ENCODE data around the gene PIK3CG. TPM values are rescaled to one million over a fixed set of nuclear protein-coding genes. Genes with fewer than 3 reads are reported as not detected.

Gene PIK3CG
- total RNA-seq = 10 to 100 TPM; 27.8 to 33.7 (median 28.4) TPM
- total RNA-seq (2013) = 41.6 TPM
- total RNA-seq = 22.4 to 175 (median 79.1) reads per million in 29 experiments

- DNase-seq (peak in 20 of 35 experiments; percentile 5 to 77 (median 20)), ATAC-seq (replicated peaks in 1 of 4) (peak; percentile 92 to 97 (median 96))
- H3K27me3 ChIP-seq (replicated peaks in 1 of 2; ENCODE audit: control insufficient read depth in 2 of 2, extremely low read depth in 1 of 2, insufficient read depth in 2 of 2, low read length in 1 of 2) = no peaks in the 10 kb centered on the region
- peaks cover 79 to 83% (median 81%) of the 10 kb centered on the region in 3 donors for H3K4me1 Mint-ChIP-seq
- WGBS (ENCODE audit: insufficient coverage) = 3% methylated on average over 5 of the region's 13 CpGs
- no peaks in the 10 kb centered on the region for H3K9me3 Mint-ChIP-seq
- CTCF ChIA-PET = interaction anchor here in 1 of 2 donors (0.5 to 1.2 kb wide), 3 partner anchors 9 to 303 kb away, joined by 3 to 5 read pairs (median 4); partner anchors contain the start of gene HBP1
- H3K27me3 Mint-ChIP-seq = no peaks in the 10 kb centered on the region
- no peaks in the 10 kb centered on the region for H3K9me3 ChIP-seq
- H3K27ac ChIP-seq (ENCODE audit: low read length) = peak within 1 kb of the TSS; percentile 85
- H3K4me3 ChIP-seq (ENCODE audit: control insufficient read depth in 1 of 2, extremely low read depth in 1 of 2, low read length in 1 of 2) = peak within 1 kb of the TSS; percentile 59 to 88
- POLR2A ChIA-PET = interaction anchor here (0.6 to 1.2 kb wide), 6 partner anchors 16 to 1704 kb away, joined by 3 to 6 read pairs (median 3); partner anchors contain the start of gene HBP1 (in 1 of the 2)
- peak within 1 kb of the TSS; percentile 91 to 92 for H3K27ac Mint-ChIP-seq
- H3K36me3 Mint-ChIP-seq = peaks cover 36% of the 10 kb centered on the region
- H3K4me1 ChIP-seq (ENCODE audit: control insufficient read depth in 1 of 2, extremely low read depth in 1 of 2, insufficient read depth in 2 of 2, low read length in 2 of 2) = peaks cover 24 to 41% of the 10 kb centered on the region in 2 experiments
- peak within 1 kb of the TSS; percentile 90 to 91 (median 90) for H3K4me3 Mint-ChIP-seq
- H3K36me3 ChIP-seq (ENCODE audit: control insufficient read depth in 2 of 2, extremely low read depth in 1 of 2, insufficient read depth in 1 of 2, low read length in 1 of 2) = peaks cover 6 to 22% of the 10 kb centered on the region in 2 donors
Measured at GRCh38 chr7:106865130-106866041, at the start of gene PIK3CG. Gene PIK3CG (plus strand): TSS chr7:106865282. CDS start chr7:106867562, 2,280 bp downstream.

DNA sequence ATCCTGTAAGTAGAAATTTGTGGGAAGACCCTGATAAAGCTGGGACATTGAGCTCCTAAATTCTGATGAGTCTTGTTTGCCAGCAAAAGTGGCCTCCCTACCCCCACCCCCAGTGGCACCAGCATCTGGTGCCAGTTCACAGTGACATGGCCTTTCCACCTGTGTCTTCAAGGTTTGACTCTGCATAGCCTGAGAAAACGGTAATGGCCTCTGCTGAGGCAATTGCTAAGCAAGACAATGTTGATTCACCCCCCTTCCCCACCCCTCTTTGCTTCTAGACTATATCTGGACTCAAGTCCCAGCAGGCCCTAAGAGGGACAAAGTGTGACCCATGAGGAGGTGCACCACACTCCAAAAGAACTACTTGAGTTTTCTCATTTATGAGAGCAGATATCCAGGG is 48.0 kb upstream of the PIK3CG start:
- peaks cover 1 to 4% (median 2%) of the 10 kb centered on the region in 3 donors for H3K4me1 Mint-ChIP-seq

GRCh38 chr7:106818736-106819135 is 46.3 kb upstream of the PIK3CG start:
- no peaks in the 10 kb centered on the region for H3K36me3 ChIP-seq (ENCODE audit: control insufficient read depth in 2 of 2, extremely low read depth in 1 of 2, insufficient read depth in 1 of 2, low read length in 1 of 2)
- H3K4me3 Mint-ChIP-seq = no peak overlapping the region
- POLR2A ChIA-PET = no interaction called here
- H3K27me3 Mint-ChIP-seq = no peaks in the 10 kb centered on the region
- no peaks in the 10 kb centered on the region for H3K4me1 Mint-ChIP-seq
- H3K27me3 ChIP-seq (replicated peaks in 1 of 2; ENCODE audit: control insufficient read depth in 2 of 2, extremely low read depth in 1 of 2, insufficient read depth in 2 of 2, low read length in 1 of 2) = no peaks in the 10 kb centered on the region
- no peak overlapping the region for H3K27ac Mint-ChIP-seq
- H3K4me3 ChIP-seq (ENCODE audit: control insufficient read depth in 1 of 2, extremely low read depth in 1 of 2, low read length in 1 of 2) = no peak overlapping the region
- no peaks in the 10 kb centered on the region for H3K9me3 ChIP-seq
- H3K4me1 ChIP-seq (ENCODE audit: control insufficient read depth in 1 of 2, extremely low read depth in 1 of 2, insufficient read depth in 2 of 2, low read length in 2 of 2) = no peaks in the 10 kb centered on the region
- H3K27ac ChIP-seq (ENCODE audit: low read length) = no peak overlapping the region
- no peak for ATAC-seq (replicated peaks in 1 of 4)
- DNase-seq = no peak
- no CpG with 5 or more reads among the region's 1 CpG for WGBS (ENCODE audit: insufficient coverage)
- CTCF ChIA-PET = interaction anchor here in 1 of 2 donors (1.0 kb wide), 1 partner anchor 88 kb away, joined by 3 read pairs; no protein-coding TSS in a partner anchor
- H3K9me3 Mint-ChIP-seq = no peaks in the 10 kb centered on the region
- H3K36me3 Mint-ChIP-seq = no peaks in the 10 kb centered on the region

More for the DNA sequence above, 48.0 kb upstream of the PIK3CG start:
- peaks cover 0 to 2% of the 10 kb centered on the region in 2 experiments for H3K4me1 ChIP-seq (ENCODE audit: control insufficient read depth in 1 of 2, extremely low read depth in 1 of 2, insufficient read depth in 2 of 2, low read length in 2 of 2)
- Mint-ChIP-seq H3K27ac (no peak overlapping the region), H3K4me3 (no peak overlapping the region), H3K9me3 (no peaks in the 10 kb centered on the region), H3K36me3 (no peaks in the 10 kb centered on the region), H3K27me3 (no peaks in the 10 kb centered on the region)
- ATAC-seq (replicated peaks in 1 of 4) (no peak), DNase-seq (no peak)
- WGBS (ENCODE audit: insufficient coverage) = 75% methylated on average over 1 of the region's 1 CpG
- no peak overlapping the region for H3K27ac ChIP-seq (ENCODE audit: low read length)
- ChIA-PET POLR2A (no interaction called here), CTCF (interaction anchor here in 1 of 2 donors (1.2 kb wide), 1 partner anchor 24 kb away, joined by 3 read pairs; no protein-coding TSS in a partner anchor)
- H3K4me3 ChIP-seq (ENCODE audit: control insufficient read depth in 1 of 2, extremely low read depth in 1 of 2, low read length in 1 of 2) = no peak overlapping the region
- H3K9me3 ChIP-seq = no peaks in the 10 kb centered on the region
- peaks cover 0 to 1% of the 10 kb centered on the region in 2 experiments for H3K27me3 ChIP-seq (replicated peaks in 1 of 2; ENCODE audit: control insufficient read depth in 2 of 2, extremely low read depth in 1 of 2, insufficient read depth in 2 of 2, low read length in 1 of 2)
- no peaks in the 10 kb centered on the region for H3K36me3 ChIP-seq (ENCODE audit: control insufficient read depth in 2 of 2, extremely low read depth in 1 of 2, insufficient read depth in 1 of 2, low read length in 1 of 2)

GRCh38 chr7:106819546-106819945 is 45.5 kb upstream of the PIK3CG start:
- Histone ChIP-seq H3K4me1 (ENCODE audit: control insufficient read depth in 1 of 2, extremely low read depth in 1 of 2, insufficient read depth in 2 of 2, low read length in 2 of 2) (no peaks in the 10 kb centered on the region), H3K27ac (ENCODE audit: low read length) (no peak overlapping the region), H3K36me3 (ENCODE audit: control insufficient read depth in 2 of 2, extremely low read depth in 1 of 2, insufficient read depth in 1 of 2, low read length in 1 of 2) (no peaks in the 10 kb centered on the region), H3K27me3 (replicated peaks in 1 of 2; ENCODE audit: control insufficient read depth in 2 of 2, extremely low read depth in 1 of 2, insufficient read depth in 2 of 2, low read length in 1 of 2) (no peaks in the 10 kb centered on the region), H3K9me3 (no peaks in the 10 kb centered on the region), H3K4me3 (ENCODE audit: control insufficient read depth in 1 of 2, extremely low read depth in 1 of 2, low read length in 1 of 2) (no peak overlapping the region)
- Mint-ChIP-seq H3K4me1 (no peaks in the 10 kb centered on the region), H3K9me3 (no peaks in the 10 kb centered on the region), H3K27ac (no peak overlapping the region), H3K36me3 (no peaks in the 10 kb centered on the region), H3K4me3 (no peak overlapping the region), H3K27me3 (no peaks in the 10 kb centered on the region)
- DNase-seq = no peak
- ATAC-seq (replicated peaks in 1 of 4) = no peak
- ChIA-PET CTCF (interaction anchor here in 1 of 2 donors (1.0 kb wide), 1 partner anchor 87 kb away, joined by 3 read pairs; no protein-coding TSS in a partner anchor), POLR2A (no interaction called here)

DNA sequence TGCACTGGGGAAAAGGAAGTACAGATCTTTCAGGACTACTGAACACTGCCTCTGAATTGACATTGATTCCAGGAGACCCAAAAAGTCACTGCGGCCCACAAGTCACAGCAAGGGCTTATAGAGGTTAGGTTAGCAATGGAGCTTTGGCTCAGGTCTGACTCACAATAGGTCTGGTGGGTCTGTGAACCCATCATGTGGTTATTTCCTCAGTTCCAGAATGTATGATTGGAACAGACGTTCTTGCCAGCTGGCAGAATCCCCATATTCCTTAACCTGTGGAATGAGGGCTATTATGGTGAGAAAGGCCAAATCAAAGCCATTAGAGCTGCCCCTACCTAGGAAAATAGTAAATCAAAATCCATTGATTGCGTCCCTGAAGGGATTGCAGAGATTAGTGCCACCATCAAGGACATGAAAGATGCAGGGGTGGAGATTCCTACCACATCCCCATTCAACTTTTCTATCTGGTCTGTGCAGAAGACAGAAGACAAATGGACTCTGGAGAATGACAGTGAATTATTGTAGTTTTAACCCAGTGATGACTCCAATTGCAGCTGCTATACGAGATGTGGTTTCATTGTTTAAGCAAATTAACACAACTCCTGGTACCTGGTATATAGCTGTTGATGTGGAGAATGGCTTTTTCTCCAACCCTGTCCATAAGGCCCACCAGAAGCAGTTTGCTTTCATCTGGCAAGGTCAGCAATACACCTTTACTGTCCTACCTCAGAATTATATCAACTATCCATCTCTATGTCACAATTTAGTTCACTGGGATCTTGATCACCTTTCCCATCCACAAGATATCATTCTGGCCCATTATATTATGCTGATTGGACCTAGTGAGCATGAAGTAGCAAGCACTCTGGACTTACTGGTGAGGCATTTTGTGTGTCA is 44.5 kb upstream of the PIK3CG start:
- ChIA-PET POLR2A (no interaction called here), CTCF (no interaction called here)
- Histone ChIP-seq H3K27ac (ENCODE audit: low read length) (no peak overlapping the region), H3K27me3 (replicated peaks in 1 of 2; ENCODE audit: control insufficient read depth in 2 of 2, extremely low read depth in 1 of 2, insufficient read depth in 2 of 2, low read length in 1 of 2) (no peaks in the 10 kb centered on the region), H3K4me3 (ENCODE audit: control insufficient read depth in 1 of 2, extremely low read depth in 1 of 2, low read length in 1 of 2) (no peak overlapping the region), H3K4me1 (ENCODE audit: control insufficient read depth in 1 of 2, extremely low read depth in 1 of 2, insufficient read depth in 2 of 2, low read length in 2 of 2) (no peaks in the 10 kb centered on the region), H3K9me3 (no peaks in the 10 kb centered on the region), H3K36me3 (ENCODE audit: control insufficient read depth in 2 of 2, extremely low read depth in 1 of 2, insufficient read depth in 1 of 2, low read length in 1 of 2) (no peaks in the 10 kb centered on the region)
- 100% methylated on average over 1 of the region's 4 CpGs for WGBS (ENCODE audit: insufficient coverage)
- no peaks in the 10 kb centered on the region for H3K9me3 Mint-ChIP-seq
- ATAC-seq (replicated peaks in 1 of 4) = no peak
- no peaks in the 10 kb centered on the region for H3K4me1 Mint-ChIP-seq
- H3K27me3 Mint-ChIP-seq = no peaks in the 10 kb centered on the region
- H3K36me3 Mint-ChIP-seq = no peaks in the 10 kb centered on the region
- no peak overlapping the region for H3K4me3 Mint-ChIP-seq
- DNase-seq = no peak
- H3K27ac Mint-ChIP-seq = no peak overlapping the region

GRCh38 chr7:106823631-106824030 is 41.5 kb upstream of the PIK3CG start:
- H3K4me3 Mint-ChIP-seq = no peak overlapping the region
- H3K9me3 Mint-ChIP-seq = no peaks in the 10 kb centered on the region
- DNase-seq (no peak), ATAC-seq (replicated peaks in 1 of 4) (no peak)
- Histone ChIP-seq H3K9me3 (no peaks in the 10 kb centered on the region), H3K27ac (ENCODE audit: low read length) (no peak overlapping the region), H3K4me1 (ENCODE audit: control insufficient read depth in 1 of 2, extremely low read depth in 1 of 2, insufficient read depth in 2 of 2, low read length in 2 of 2) (no peaks in the 10 kb centered on the region), H3K36me3 (ENCODE audit: control insufficient read depth in 2 of 2, extremely low read depth in 1 of 2, insufficient read depth in 1 of 2, low read length in 1 of 2) (no peaks in the 10 kb centered on the region), H3K4me3 (ENCODE audit: control insufficient read depth in 1 of 2, extremely low read depth in 1 of 2, low read length in 1 of 2) (no peak overlapping the region), H3K27me3 (replicated peaks in 1 of 2; ENCODE audit: control insufficient read depth in 2 of 2, extremely low read depth in 1 of 2, insufficient read depth in 2 of 2, low read length in 1 of 2) (no peaks in the 10 kb centered on the region)
- no peaks in the 10 kb centered on the region for H3K36me3 Mint-ChIP-seq
- no peaks in the 10 kb centered on the region for H3K4me1 Mint-ChIP-seq
- no peaks in the 10 kb centered on the region for H3K27me3 Mint-ChIP-seq
- POLR2A ChIA-PET = no interaction called here
- H3K27ac Mint-ChIP-seq = no peak overlapping the region
- CTCF ChIA-PET = no interaction called here

Data from T-cell (primary cell).